Aorta (tissue), 5 donors: ENCODE data around the gene NDUFA11. TPM values are rescaled to one million over a fixed set of nuclear protein-coding genes. Genes with fewer than 3 reads are reported as not detected.
"Not testable (repeated sequence)": the region's sequence is repeated elsewhere in the genome, so short reads cannot be mapped to it uniquely, and the experiment has no call there.

Experiments used
- ATAC-seq: fragments of 200-7000 bp; cut with Tn5 transposase; one replicate; pipeline ENCODE4 v1.9.1; 2022; ENCODE audit warnings: moderate library complexity; ENCODE audit not compliant: low FRiP score
- DNase-seq, 2 donors: peaks; one replicate each; pipeline ENCODE4 v3.0.0-alpha.2; 2020
- H3K27ac ChIP-seq, 2 donors: one replicate each; pipeline ENCODE4 v1.5.1; 2013; ENCODE audit warnings: low read length in 2 of 2, mild to moderate bottlenecking in 2 of 2, moderate library complexity in 2 of 2, control low read depth in 1 of 2, inconsistent platforms in 1 of 2, low read depth in 1 of 2
- H3K27me3 ChIP-seq, 2 donors: one replicate each; pipeline ENCODE4 v1.6.1; 2013; ENCODE audit warnings: control low read depth in 1 of 2, low read length in 1 of 2, mild to moderate bottlenecking in 1 of 2, moderate library complexity in 1 of 2; ENCODE audit not compliant: insufficient read depth in 2 of 2, control insufficient read depth in 1 of 2
- H3K36me3 ChIP-seq, 2 donors: one replicate each; pipeline ENCODE4 v1.6.1; 2013; ENCODE audit warnings: control low read depth in 1 of 2, low read length in 1 of 2, mild to moderate bottlenecking in 1 of 2; ENCODE audit not compliant: insufficient read depth in 2 of 2, control insufficient read depth in 1 of 2
- H3K4me1 ChIP-seq, 2 donors: one replicate each; pipeline ENCODE4 v1.6.1; 2013; ENCODE audit warnings: low read length in 2 of 2, control low read depth in 1 of 2, mild to moderate bottlenecking in 1 of 2, moderate library complexity in 1 of 2; ENCODE audit not compliant: insufficient read depth in 2 of 2, control insufficient read depth in 1 of 2
- H3K4me3 ChIP-seq, 2 donors: one replicate each; pipeline ENCODE4 v1.5.1; 2013; ENCODE audit warnings: low read length in 2 of 2, control low read depth in 1 of 2, mild to moderate bottlenecking in 1 of 2
- H3K9me3 ChIP-seq: one replicate; pipeline ENCODE4 v1.6.1; 2013; ENCODE audit warnings: mild to moderate bottlenecking, low read length; ENCODE audit not compliant: control insufficient read depth
- WGBS, 2 donors: extraction: QIAGEN DNeasy Blood & Tissue Kit; methylation state at CpG; one replicate each; pipeline ENCODE4 v1.1.7; 2013; 5-methylcytosine and 5-hydroxymethylcytosine counted together
- intact Hi-C, 2 donors: fragments of 100-400 bp; cut with DNase I; formaldehyde crosslinking; loops; one replicate each; pipeline versions ENCODE4 v1.14.2 to v1.15.0; 2022
- polyA plus RNA-seq, 2 donors: library from polyadenylated mRNA; stranded (reverse); fragments of 200-250 nt; gene quantifications; one replicate each; pipeline ENCODE4 v1.2.3, GENCODE V29; 2013
- total RNA-seq, 2 donors: library from RNA; stranded (reverse); fragmentation: NEBNext Ultra II Directional; extraction: Animal tissue kit (Norgen Biotek cat#: 25700); gene quantifications; one replicate each; pipeline ENCODE4 v1.2.1, GENCODE V29; 2021
- donor health status: healthy with polysubstance abuse.
- donor health status: Bipolar disorder and iron deficiency.
- donor health status: DM: no; HTN: no; CAD: no.
- donor health status: DM: no; HTN: no; CAD: no.
- donor health status: DM: yes; HTN: yes; CAD: no.

Gene NDUFA11
- total and polyA plus RNA-seq, 4 donors, result 138 to 405 (median 239) TPM

DNA sequence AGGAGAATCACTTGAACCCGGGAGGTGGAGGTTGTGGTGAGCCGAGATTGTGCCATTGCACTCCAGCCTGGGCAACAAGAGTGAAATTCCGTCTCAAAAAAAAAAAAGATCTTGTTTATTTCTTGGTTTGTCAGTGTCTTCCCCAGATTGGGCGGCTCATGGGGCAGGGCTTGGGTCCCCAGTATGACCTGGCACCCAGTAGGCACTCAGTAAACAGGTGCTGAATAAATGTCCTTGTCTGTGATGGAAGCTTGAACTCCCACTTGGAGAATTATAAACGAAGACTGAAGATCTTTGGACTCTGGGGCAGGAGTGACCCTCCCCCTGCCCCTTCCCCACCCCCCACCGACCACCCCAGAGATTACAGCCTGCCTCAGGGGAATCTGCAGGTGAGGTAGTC, 23.4 kb downstream of the NDUFA11 start:
- DNase-seq, result no peak
- no peak for ATAC-seq
- WGBS, 2 donors, result 22 to 45% methylated on average over 4 to 6 of the region's 6 CpGs
- Histone ChIP-seq H3K4me1 (no peaks in the 10 kb centered on the region), H3K4me3 (no peak overlapping the region), H3K36me3 (no peaks in the 10 kb centered on the region), H3K9me3 (no peaks in the 10 kb centered on the region), H3K27ac (no peak overlapping the region), H3K27me3 (no peaks in the 10 kb centered on the region)
- intact Hi-C loops, result no loop called here

DNA sequence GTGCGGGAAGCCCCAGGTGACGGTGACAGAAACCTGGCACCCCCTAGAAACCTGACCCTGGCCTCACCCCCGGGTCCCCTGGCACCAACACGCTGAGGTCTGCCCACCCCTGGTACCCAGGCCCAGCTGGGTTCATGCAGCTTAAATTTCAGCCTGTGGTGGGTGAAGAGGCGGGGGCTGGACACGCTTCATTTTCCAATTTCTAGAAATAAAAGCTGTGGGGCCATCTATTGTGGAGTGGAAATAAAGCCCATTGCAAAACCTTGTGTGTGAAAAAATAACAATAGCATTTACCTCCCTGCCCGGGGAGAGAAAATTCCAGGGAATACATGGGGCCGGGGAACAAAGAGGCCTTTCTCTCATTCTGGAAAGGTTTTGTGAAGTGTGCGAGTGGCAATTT, 25.7 kb downstream of the NDUFA11 start:
- Histone ChIP-seq H3K27ac (no peak overlapping the region), H3K4me3 (no peak overlapping the region), H3K27me3 (no peaks in the 10 kb centered on the region), H3K9me3 (no peaks in the 10 kb centered on the region), H3K36me3 (no peaks in the 10 kb centered on the region), H3K4me1 (no peaks in the 10 kb centered on the region)
- intact Hi-C loops, result no loop called here
- WGBS, 2 donors, result 80 to 81% methylated on average over 9 of the region's 9 CpGs
- DNase-seq (no peak), ATAC-seq (no peak)

DNA sequence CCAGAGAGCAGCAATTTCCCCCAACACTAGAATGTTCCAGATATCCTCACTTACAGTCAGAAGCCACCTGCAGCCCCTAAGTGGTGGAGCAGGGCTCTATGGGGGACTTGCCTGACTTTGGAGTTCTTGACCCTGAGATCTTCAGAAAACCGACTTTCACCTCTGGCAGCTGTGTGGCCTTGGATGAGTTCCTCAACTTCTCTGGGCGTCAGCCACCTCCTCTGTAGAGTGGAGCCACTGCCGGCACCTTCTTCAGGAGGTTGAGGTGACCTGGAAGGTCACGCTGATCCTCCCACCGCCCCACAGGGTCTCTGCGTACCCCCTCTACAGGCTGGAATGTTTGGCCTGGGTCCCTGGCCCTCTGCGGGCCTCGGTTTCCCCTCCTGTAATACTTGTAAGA, 26.2 kb downstream of the NDUFA11 start:
- H3K4me1 ChIP-seq, result no peaks in the 10 kb centered on the region
- no peak overlapping the region for H3K27ac ChIP-seq
- ATAC-seq, result no peak
- intact Hi-C loops, result no loop called here
- 83 to 88% methylated on average over 8 of the region's 8 CpGs for WGBS, 2 donors
- H3K4me3 ChIP-seq, result no peak overlapping the region
- no peaks in the 10 kb centered on the region for H3K27me3 ChIP-seq
- H3K9me3 ChIP-seq, result no peaks in the 10 kb centered on the region
- no peak for DNase-seq
- no peaks in the 10 kb centered on the region for H3K36me3 ChIP-seq

DNA sequence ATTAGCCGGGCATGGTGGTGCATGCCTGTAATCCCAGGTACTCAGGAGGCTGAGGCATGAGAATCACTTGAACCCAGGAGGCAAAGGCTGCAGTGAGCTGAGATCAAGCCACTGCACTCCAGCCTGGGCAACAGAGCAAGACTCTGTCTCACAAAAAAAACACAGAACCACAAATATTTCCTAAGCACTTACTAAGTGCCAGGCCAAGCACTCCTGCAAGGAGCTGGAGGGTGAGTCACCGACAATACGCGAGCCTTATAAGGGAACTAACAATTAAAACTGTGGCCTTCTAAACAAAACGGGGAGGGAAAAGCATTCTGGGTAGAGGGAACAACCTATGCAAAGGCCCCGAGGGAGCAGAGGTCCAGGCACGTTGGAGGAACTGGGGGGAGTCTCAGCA, 29.1 kb downstream of the NDUFA11 start:
- H3K9me3 ChIP-seq, H3K27ac ChIP-seq, H3K36me3 ChIP-seq, intact Hi-C loops, ATAC-seq, DNase-seq, H3K4me1 ChIP-seq, H3K4me3 ChIP-seq, H3K27me3 ChIP-seq: not testable (repeated sequence)
- WGBS, 2 donors, result 86 to 88% methylated on average over 7 of the region's 7 CpGs

DNA sequence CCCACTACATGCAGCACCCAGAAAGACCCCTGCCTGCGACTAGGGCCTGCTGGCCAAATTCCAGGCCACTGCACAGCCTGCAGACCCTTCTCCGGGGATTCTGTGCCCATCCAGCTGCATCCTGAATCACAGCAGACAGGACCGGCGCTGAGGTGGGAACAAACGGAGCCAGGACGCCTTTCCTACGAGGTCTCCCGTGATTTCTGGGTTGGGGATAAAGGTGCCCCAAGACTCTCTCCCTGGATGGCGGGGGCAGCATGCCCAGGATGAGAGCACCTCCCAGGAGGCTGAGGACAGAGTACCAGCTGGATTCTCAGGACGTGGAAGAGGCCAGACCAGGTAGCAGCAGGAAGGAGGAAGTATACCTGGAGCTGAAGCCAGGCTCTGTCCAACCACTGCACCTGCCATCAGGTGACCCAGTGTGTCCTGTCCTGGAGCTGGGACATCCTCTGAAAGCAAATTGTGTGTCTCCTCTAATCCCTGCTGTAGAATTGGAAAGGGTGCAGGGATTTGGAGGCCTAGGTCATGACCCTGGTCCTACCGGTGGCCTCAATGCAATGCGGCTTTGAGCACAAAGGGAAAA, 29.9 kb downstream of the NDUFA11 start:
- Histone ChIP-seq H3K4me1 (no peaks in the 10 kb centered on the region), H3K4me3 (no peak overlapping the region), H3K27me3 (no peaks in the 10 kb centered on the region), H3K27ac (no peak overlapping the region), H3K9me3 (no peaks in the 10 kb centered on the region), H3K36me3 (no peaks in the 10 kb centered on the region)
- ATAC-seq, result no peak
- no peak for DNase-seq
- 89% methylated on average over 12 of the region's 12 CpGs for WGBS, 2 donors
- intact Hi-C loops, result no loop called here

DNA sequence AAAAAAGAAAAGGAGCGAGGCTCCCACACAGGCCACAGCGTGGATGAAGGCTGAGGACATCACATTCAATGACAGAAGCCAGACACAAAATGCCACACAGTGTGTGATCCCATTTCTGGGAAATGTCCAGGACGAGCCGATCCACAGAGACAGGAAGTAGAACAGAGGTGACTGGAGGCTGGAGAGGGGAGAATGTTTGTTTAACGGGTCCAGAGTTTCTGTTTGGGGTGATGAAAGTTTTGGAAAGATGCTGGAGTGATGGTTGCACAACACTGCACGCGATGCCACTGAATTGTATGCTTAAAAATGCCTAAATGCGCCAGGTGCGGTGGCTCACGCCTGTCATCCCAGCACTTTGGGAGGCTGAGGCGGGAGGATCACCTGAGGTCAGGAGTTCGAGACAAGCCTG, 32.6 kb downstream of the NDUFA11 start:
- no peaks in the 10 kb centered on the region for H3K36me3 ChIP-seq
- H3K9me3 ChIP-seq, result no peaks in the 10 kb centered on the region
- no peak overlapping the region for H3K27ac ChIP-seq
- WGBS, 2 donors, result 71 to 76% methylated on average over 12 of the region's 12 CpGs
- intact Hi-C loops, result no loop called here
- ATAC-seq, result no peak
- no peak overlapping the region for H3K4me3 ChIP-seq
- DNase-seq, result no peak
- no peaks in the 10 kb centered on the region for H3K4me1 ChIP-seq
- H3K27me3 ChIP-seq, result no peaks in the 10 kb centered on the region

DNA sequence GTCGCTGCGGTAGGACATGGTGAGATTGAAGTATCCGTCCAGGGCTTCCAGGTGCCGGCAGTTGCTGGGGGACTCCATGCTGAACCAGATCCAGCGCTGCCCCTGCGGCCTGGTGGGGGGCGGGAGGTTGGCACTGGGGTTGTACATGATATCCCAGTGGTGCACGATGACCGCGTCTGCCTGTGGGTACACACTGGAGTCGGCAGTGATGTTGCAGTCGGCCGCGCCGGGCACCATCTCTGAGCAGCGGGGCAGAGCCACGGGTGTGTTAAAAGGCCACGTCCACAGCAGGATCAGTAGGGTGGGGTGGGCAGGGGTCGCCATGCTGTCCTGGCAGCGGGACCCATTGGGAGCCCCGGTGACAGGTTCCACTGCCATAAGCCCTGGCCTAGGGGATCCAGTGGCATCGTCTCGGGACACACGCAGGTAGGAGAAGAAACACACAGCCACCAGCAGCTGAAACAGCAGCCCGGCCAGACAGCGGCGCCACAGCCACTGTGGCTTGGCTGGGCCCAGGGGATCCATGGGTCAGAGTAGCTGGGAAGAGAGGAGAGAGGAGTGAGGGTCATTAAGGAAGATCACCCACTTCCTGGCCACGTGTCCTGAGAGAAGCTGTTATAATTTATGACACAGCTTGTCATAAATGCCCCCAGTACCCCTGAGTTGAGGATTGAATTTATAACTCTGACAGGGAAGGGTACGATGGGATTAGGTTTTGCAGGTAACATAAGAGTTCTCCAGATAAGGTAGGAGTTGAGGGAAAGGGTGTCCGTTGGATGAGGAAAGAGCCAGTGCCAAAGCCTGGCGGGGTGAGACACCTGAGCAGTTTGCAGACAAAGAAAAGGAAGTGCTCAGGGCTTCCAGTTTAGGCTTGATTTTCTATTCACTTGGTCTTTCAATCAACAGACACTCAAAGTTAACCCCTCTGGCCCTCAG, 36.1 kb downstream of the NDUFA11 start:
- Histone ChIP-seq H3K36me3 (no peaks in the 10 kb centered on the region), H3K27me3 (no peaks in the 10 kb centered on the region), H3K9me3 (no peaks in the 10 kb centered on the region), H3K4me1 (no peaks in the 10 kb centered on the region), H3K4me3 (no peak overlapping the region), H3K27ac (no peak overlapping the region)
- WGBS, 2 donors, result 84 to 86% methylated on average over 29 to 31 of the region's 31 CpGs
- DNase-seq (no peak), ATAC-seq (no peak)
- intact Hi-C loops, result no loop called here

DNA sequence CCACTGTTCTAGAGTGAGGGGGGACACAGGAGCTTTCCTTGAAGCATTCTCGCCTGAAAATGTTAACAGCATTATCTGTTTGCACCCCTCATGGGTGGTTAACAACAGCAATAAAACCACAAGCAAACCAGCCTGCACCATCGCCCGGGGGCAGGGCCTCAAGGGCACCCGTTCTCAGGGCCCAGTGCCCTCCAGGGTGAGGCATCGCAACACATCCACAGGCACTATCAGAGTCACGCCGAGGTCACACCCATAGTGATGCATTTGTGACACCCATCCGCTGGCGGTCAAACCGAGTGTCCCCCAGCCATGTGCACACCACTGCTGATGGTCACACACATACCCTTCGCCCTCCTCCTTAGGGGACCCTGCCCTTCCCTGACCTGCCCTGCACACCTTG, 37.8 kb downstream of the NDUFA11 start:
- Histone ChIP-seq H3K27ac (no peak overlapping the region), H3K4me1 (no peaks in the 10 kb centered on the region), H3K27me3 (no peaks in the 10 kb centered on the region), H3K4me3 (no peak overlapping the region), H3K9me3 (no peaks in the 10 kb centered on the region), H3K36me3 (no peaks in the 10 kb centered on the region)
- ATAC-seq (no peak), DNase-seq (no peak)
- 84 to 90% methylated on average over 11 of the region's 11 CpGs for WGBS, 2 donors
- intact Hi-C loops, result no loop called here
